Islet of Langerhans (tissue), 1 donor: ENCODE data around the gene ACOT7.

Source experiments
- FAIRE-seq: peaks from one replicate; lab custom pipeline; 2011; peaks lifted over from hg19 to GRCh38; lab: Jason Lieb, UNC

Gene ACOT7

DNA sequence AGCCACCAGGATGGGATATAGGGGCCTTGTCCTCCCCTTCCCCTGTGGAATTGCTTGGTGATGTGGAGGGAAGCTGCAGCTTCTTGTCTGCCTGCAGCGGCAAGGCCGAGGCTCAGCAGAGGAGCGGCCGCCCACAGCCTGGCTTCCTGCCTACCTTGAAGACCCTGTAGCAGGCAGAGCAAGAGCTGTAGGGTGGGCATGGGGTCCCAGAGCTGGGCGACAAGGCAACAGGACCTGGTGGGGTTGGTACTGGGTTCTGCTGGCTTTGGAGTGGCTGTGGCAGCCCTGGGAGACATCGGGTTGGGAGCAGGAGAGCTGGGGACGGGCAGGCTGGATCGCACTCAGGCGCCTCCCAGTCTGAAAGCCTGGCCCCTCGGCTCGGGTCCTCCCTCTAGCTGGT, 126.9 kb downstream of the ACOT7 start:
- FAIRE-seq, result no peak

DNA sequence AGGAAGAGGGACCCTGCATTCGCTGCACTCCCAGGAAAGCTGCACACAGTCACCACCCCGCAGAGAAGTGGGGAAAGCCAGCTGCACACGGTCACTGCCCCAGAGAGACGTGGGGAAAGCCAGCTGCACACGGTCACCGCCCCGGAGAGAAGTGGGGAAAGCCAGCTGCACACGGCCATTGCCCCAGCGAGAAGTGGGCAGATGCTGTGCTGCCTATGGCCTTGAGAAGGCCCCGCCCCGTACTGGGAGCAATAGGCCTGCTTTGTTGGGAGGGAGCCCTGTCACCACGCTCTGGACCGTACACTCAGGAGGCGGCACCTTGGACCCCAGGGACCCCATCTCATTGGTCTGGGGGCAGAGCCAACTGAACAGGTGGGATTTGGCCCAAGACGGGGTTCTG, 128.4 kb downstream of the ACOT7 start:
- no peak for FAIRE-seq

DNA sequence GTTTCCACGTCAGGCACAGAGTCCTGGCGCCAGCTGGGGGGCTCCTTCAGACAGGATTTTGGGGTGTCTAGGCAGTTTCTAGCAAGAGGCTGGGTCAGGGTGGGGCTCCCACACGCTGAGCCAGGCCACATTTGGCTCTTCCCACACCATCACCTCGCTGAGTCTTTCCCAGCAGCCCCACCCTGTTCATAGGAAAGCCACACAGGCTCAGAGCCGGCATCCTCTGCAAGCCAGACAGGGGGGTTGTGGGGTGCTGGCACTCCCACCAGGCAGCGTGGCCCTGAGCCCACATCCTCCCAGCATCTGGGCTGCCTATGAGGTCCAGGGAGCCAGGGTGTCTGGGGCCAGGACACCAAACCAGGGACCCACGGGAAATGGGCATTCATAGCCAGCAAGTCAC, 129.9 kb downstream of the ACOT7 start:
- no peak for FAIRE-seq

DNA sequence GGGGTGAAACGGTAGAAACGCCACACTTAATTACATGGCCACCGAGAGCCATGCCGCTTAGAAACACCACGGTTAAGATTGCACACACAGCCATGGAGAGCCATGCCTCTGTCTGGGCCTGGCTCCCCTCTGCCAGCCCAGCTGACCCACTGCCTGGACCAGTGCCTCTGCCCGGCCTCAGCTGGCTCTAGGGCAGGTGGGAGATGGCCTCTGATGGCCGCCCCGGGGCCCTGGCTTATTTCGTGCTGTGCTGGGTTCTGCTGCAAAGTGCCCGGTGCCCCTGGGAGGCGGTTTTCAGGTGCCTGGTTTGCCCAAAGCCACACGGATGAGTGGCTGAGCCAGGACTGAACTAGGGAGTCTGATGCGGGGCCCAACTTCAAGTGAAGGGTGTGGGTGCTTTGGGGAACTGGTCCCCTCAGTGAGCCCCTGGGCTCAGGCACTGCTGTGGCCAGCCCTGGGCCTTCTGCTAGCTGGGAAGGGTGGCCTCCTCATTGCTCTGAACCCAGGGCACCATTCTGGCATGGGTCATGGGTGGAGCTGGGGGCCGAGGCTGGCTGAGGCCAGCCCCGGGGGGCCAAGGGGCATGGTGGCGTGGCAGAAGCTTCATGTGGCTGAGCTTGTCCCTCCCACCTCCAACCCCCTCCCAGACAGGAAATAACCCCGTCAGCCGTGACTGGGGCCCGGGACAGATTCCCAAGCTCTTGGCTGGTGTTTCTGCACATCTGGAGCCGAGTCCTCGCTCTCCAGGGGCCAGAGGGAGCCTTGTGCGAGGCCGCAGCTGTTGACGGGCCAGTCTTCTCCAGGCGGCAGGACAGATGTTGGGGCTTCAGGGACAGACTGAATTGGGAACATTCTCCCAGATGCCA, 130.8 kb downstream of the ACOT7 start:
- FAIRE-seq, result no peak

DNA sequence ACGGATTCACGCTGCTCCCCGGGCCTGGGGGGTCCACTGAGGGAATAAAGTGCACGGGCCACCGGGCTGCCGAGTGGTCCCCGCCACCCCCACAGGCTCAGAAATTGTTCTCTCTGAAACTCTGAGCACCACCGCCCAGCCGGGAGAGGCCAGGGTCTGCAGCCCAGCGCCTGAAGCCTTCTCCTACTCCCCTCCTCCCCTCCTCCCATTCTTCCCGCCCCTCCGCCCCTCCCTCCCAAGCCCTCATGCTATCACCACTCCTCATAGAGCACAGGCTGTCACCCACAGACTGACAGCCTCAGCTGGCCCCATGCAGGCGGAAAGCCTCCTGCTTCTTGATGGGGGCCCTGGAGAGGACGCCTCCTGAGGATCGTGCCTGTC, 132.0 kb downstream of the ACOT7 start:
- no peak for FAIRE-seq

DNA sequence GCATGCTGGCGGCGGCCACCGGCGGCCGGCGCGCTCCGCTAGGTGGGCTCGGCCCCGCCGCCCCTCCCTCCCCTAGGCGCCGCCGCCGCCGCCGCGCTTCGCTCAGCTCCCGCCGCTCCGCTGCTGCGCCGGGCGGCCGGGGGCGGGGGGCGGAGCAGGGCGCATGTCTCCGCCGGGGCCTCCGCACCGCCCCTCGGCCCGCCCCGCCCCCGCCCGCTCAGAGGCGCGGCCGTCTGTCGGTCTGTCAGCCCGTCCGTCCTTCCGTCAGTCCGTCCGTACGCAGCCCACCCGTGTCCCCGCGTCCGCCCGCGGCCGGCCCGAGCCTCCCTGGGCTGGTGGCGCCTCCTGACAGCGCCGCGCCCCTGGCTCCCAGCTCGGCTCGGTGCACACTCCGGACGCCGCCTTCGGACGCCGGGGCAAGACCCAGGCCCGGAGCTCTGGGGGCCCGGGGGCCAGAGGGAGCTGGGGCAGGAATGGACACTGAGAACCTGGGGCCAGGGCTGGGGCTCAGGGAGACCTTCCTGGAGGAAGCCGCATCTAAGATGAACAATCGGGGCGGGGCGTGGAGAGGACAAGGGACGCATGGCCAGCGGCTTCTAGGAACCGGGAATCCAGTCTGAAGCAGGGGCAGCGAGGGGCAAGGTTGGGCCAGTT, 132.5 kb downstream of the ACOT7 start, which contains the start of gene GPR153:
TSS of gene GPR153 (minus strand) at position 138 of the 654 bp plus-strand sequence. CDS start 6,193 bp downstream, outside the sequence.
- FAIRE-seq, result no peak

DNA sequence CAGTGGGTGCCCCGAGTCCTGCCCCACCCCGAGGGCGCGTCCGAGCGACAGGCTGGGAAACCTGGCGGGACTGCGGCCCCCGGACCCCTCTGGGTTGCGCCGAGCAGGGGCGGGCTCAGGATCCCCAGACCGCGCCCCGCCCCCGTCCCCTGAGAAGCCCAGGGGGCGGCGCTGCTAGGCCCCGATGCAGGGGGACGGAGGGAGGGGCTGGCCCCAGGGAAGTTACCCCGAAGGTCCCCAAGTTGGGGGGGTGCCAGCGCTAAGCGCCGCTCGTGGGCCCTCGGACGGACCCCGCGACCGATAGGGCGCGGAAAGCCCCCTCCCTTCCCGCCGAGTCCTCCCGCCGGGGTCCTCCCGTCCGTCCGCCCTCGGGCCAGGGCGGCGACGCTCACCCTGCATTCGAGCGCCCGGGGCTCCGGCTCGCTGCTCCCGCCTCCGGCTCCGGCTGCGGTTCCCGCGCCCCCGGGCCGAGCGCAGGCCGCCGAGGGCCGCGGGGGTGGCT, 133.1 kb downstream of the ACOT7 start:
- no peak for FAIRE-seq

DNA sequence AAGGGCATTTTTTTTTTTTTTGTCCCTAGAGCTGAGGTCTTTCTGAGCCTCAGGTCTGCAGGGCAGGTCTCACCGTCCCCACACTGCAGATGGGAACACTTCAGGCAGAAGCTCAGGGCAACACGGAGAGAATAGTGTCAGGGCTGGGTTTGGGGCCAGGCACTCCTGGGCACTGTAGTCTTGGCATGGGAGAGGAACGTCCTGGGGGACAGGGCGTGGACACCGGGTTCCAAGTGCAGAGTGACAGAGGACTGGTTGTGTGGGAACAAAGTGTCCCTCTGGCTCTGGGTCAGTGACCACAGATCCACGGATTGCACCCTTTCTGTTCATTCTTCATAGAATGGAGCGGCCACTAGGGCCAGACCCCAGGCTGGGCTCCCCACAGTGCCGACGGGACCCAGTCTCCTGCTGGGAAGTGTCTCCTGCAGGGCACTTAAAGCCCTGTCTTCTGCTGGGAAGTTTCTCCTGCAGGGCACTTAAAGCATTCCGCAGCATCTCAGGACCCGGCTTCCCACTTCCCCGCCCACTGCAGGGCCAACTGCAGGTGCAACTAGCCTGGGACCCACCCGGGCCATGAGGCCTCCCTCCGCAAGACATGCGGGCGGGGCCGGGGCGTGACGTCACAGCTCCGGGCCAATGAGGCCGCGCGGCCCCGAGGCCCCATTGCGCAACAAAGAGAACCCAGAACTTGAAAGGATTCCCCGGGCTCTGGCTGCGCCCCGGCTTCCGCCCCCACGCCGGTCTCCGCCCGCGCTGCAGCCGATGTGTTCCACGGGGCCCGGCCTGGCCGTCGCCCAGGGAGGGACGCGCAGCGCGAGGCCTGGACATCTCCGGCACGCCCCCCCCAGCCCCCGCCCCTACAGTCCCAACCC, 133.8 kb downstream of the ACOT7 start:
- no peak for FAIRE-seq

DNA sequence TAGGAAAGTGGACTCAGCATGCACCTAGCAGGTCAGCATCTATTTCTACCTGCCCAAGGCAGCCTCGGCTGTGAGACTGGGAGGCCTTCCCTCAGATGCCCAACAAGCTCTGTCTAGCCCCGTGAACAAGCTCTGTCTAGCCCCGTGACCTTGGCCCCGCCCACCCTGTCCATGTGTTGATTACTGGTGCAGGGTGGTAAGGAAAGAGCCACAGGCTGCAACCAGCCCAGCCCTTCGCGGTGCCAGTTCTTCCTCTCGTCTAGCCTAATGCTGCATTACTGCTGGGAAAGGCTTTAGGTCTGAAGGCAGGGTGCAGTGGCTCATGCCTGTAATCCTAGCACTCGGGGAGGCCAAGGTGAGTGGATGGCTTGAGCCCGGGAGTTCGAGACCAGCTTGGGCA, 134.9 kb downstream of the ACOT7 start:
- FAIRE-seq, result no peak

DNA sequence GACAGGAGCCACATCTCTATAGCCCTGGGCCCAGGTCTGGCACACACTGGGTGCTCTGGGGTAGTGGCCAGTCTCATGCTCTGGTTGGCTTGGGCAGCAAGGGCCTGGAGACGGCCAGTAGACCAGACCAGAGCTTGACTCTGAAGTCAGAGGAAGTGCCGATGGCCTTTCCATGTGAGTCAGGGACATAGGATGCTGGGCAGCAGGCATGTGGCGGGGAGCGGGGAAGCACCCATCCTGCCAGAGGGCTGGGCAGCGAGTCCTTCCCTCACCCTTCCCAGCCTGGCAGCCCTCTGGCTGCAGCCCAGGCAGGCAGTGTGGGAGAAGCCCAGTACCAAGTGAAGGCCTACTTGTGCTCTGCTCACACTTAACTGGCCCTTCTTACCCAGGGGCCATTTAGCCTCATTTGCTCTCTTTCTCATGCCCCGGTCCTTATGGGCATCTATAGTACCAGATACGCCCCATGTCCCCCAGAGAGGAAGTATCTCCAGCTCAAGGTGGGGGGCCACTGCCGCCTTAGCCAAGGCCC, 136.0 kb downstream of the ACOT7 start:
- FAIRE-seq, result no peak

DNA sequence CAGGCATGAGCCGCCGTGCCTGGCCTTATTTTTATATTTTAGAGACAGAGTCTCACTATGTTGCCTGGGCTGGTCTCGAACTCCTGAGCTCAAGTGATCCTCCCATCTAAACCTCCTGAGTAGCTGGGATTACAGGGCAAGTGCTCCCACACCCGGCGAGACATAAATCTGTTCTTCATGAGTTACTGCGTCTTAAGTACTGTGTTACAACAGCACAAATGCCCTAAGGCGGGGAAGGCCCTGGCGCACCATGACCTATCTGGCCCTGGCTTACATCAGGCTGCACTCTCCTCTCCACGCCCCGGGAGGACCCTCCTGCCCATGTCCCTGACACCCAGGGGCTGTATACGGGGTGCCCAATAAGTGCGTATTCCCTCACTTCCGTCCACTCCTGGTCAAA, 136.9 kb downstream of the ACOT7 start:
- no peak for FAIRE-seq

DNA sequence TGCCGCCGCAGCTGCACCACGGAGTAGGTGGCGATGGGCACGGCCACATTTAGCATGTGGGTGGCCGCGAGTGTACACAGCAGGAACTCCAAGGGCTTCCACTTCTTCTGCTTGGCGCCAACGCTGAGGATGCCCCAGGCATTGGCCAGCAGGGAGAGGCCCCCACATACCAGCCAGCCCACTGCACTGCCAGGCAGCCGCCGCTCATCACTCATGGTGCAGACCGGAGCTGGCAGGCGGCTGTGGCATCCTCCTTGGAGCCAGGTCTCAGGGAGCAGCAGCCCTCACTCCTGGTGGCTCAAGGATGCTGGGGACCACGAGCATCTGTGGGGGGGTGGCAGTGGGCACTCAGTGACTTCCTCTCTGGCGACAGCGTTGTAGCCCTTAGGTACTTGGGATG, 138.9 kb downstream of the ACOT7 start:
- FAIRE-seq, result no peak

DNA sequence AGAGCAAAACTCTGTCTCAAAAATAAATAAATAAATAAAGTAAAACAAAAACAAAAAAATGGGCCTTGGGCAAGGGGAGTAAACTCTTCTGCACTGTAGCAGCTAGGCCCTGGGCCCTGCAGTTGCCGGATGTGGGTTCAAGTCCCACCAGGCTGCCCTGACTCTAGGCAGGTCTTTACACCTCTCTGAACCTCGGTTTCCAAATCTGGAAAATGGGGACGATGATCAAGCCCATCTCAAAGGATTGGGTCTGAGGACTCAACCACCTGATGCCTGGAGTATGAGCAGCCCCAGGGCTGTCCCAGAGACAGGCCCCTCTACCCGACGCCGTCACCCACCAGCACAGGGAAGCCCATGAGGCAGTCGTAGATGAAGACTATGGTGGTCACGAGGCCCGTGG, 140.2 kb downstream of the ACOT7 start:
- FAIRE-seq, result no peak

DNA sequence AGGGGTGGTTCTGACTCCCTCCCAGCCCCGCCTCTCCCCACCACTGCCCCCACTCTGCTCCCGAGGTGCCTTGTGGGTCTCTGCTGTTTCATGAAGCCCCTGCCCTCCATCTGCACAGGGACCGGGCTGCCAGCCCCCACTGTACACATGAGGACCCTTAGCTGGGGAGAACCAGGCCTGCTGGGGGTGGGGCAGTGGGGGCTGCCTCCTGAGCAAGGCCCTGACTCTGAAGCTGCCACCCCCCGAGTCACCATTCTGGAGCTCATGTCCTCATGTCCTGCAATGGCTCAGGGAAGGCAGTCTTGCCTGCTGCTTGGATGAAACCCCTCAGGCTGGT, 141.2 kb downstream of the ACOT7 start:
- no peak for FAIRE-seq

DNA sequence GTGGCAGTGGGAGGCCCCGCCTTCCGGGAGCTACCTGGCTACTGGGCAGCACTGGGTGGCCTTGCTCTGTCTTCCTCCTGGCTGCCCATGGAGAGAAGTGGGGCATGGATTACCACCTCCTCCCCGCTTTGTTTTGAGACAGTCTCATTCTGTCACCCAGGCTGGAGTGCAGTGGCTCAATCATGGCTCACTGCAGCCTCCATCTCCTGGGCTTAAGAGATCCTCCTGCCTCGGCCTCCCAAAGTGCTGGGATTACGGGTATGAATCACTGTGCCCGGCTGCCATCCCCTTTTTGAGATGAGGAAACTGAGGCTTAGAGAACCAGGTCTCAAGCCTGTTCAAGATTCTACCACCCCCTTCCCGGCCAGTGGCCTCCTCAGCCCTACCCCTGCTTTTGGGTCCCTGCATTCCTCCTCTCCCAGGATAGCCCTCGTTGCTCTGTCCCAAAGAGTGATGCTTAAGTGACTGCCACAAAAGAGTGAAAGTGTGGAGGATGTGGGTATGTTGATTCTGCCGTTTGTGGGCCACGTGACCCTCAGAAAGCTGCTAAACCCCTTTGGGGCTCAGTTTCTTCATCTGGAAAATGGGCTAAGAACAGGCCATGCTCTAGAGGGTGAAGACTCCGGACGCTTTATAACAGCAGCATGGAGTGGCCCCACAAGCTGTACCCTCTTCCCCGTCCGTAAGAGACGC, 141.7 kb downstream of the ACOT7 start:
- no peak for FAIRE-seq

DNA sequence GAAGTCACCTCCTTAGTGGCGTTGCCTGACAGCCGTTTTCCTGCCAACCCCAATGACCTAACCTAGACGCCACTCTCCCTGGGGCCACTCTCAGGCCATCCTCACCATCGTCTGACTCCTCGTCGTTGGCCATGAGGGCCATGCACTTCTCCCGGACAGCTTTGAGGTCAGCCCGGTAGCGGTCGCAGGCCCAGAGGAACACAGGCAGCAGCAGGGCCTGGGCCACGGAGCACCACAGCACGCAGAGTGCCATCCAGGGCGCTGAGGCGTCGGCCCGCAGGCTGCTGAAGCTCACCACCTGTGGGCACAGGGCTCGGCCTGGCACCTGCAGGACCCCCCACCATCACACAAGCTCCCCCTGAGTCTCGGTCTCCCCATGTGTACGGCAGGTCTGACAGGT, 142.3 kb downstream of the ACOT7 start:
- FAIRE-seq, result no peak

DNA sequence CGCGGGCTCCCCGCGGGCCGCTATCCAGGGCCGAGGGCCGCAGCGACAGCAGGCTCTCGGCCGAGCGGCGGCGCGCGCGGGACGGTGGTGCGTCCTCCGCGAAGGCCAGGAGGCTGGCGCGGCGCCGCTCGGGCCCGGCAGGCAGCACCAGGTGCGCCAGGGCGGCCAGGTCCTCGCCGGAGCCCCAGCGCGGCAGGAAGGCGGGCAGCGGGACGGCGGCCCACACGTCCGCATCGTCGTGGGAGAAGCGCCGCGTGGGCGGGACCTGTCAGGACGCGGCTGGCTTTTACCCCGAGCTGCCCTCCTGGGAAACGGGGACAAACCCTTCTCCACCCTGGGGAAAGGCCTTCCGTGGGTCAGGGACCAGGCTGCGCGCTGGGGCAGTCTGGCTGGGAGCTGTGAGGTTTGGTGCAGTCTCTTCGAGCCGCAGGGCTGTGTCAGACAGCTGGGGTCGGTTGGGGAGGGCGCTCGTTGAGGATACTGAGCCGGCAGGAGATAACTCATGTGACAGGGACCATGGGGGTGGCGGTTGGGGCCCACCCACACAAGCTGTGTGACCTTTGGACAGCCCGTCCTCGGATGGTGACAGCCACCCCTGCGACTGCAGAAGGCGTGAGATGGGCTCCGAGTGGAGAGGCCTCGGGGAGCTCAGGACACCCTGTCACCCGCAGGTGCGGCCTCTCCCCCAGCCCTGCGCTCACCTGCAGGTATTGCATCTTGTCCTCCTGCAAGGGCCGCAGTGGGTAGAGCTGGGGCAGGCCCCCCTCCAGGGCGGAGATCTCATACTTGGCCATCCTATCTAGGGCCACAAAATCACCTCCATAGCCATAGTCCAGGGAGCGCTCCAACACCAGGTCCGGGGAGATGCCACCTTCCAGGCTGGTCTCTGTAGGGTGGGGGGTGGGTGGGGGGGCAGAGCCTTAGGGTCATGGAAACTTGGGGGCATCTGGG, 143.6 kb downstream of the ACOT7 start:
- no peak for FAIRE-seq

DNA sequence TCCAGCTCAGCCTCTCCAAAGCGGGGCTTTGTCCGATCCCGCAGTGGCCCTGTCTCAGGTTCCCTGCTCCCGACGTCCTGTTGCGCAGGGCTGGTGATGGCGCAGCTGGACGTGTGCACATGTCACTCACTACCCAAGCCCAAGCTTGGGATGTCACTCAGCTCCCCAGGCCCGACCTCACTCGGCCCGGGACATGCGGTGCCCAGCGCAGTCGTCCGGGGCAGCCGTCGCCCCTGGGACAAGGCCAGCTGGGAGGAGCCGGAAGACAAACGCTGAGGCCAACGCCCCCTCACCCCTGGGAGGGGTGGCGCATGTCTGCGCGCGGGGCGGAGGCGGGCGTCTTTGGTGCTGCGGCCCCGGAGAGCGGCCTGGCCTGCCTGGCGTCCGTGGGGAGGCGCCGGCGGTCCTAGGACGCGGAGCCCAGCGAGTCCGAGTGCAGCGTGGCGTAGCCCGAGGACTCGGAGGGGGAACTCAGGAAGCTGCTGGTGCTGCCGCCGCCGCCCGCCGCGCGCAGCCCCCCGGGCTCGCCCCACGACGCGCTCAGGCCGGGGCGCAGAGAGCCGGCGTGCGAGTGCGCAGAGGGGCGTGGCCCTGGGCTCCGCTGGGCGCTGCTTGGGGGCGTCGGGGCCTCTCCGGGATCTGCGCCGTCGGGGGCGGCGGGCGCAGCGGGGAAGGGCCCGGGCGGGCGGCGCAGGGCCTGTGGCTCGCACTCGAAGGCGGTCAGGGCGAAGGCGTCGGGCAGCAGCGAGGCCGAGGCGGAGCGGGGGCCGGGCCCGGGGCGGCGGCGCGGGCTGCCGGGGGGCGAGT, 144.4 kb downstream of the ACOT7 start:
- FAIRE-seq, result no peak

DNA sequence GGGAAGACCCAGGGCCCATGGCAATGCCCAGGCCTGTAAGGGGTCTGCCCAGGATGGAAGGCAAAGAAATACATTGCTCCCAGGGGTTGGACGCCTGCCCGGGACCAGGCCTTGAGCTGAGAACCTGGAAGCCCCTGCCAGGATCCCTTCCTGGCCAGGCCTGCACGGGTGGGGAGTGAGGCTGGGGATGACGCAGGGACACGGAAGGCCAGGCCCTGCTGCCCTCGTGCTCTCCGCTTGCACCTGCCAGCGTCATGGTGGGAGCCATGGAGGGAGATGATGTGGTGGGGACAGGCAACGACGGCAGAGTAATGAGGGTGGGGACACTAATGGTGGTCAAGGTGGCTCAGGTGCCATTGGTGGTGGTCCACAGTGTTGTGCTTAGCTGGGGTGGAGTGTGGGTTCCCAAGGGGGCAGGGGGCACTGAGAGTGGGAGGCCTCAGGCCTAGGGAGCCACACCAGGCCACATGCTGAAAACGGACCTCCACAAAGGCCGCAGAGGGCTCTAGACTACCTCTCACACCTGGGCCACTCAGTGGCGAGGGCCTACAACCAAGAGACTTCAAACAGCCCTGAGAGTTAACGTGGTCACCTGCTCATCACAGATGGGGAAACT, 145.3 kb downstream of the ACOT7 start:
- no peak for FAIRE-seq
